Endothelial cell (in vitro differentiated cells): Measurements from ENCODE around the gene ADGRD2. TPM values are rescaled to one million over a fixed set of nuclear protein-coding genes. Genes with fewer than 3 reads are reported as not detected.

Experiments used
- DNase-seq: peaks from one replicate; pipeline ENCODE4 v3.0.0; 2021; ENCODE audit warnings: low spot score
- H3K27ac Mint-ChIP-seq: one replicate; pipeline ENCODE4 v1.8.0; 2021; ENCODE audit warnings: mixed read lengths, inconsistent platforms; ENCODE audit not compliant: unreplicated experiment
- H3K27me3 Mint-ChIP-seq: one replicate; pipeline ENCODE4 v1.8.0; 2021; ENCODE audit warnings: mild to moderate bottlenecking, moderate library complexity, mixed read lengths, inconsistent platforms; ENCODE audit not compliant: unreplicated experiment
- H3K36me3 Mint-ChIP-seq: one replicate; pipeline ENCODE4 v1.8.0; 2021; ENCODE audit warnings: mild to moderate bottlenecking, low read depth, mixed read lengths, inconsistent platforms; ENCODE audit not compliant: unreplicated experiment
- H3K4me1 Mint-ChIP-seq: one replicate; pipeline ENCODE4 v1.8.0; 2021; ENCODE audit warnings: mild to moderate bottlenecking, mixed read lengths, inconsistent platforms; ENCODE audit not compliant: unreplicated experiment
- H3K4me3 Mint-ChIP-seq: one replicate; pipeline ENCODE4 v1.8.0; 2021; ENCODE audit warnings: mild to moderate bottlenecking, mixed read lengths, inconsistent platforms; ENCODE audit not compliant: unreplicated experiment
- H3K9me3 Mint-ChIP-seq: one replicate; pipeline ENCODE4 v1.8.0; 2021; ENCODE audit warnings: mixed read lengths, inconsistent platforms; ENCODE audit not compliant: unreplicated experiment
- total RNA-seq: library from RNA; stranded (reverse); fragmentation: NEBNext Ultra II Directional; extraction: Animal tissue kit (Norgen Biotek cat#: 25700); gene quantifications from one replicate; pipeline ENCODE4 v1.2.1, GENCODE V29; 2021; ENCODE audit not compliant: unreplicated experiment
- TF ChIP-seq, protein P1 (sequence below): fragments of 200-600 bp; sonication (generic); IDR thresholded peaks from one replicate; pipeline ENCODE4 v1.5.0; 2021; ENCODE audit warnings: antibody characterized with exemption; ENCODE audit not compliant: unreplicated experiment

ADGRD2 gene
- total RNA-seq, 1 donor from 2014 or later = not detected

DNA sequence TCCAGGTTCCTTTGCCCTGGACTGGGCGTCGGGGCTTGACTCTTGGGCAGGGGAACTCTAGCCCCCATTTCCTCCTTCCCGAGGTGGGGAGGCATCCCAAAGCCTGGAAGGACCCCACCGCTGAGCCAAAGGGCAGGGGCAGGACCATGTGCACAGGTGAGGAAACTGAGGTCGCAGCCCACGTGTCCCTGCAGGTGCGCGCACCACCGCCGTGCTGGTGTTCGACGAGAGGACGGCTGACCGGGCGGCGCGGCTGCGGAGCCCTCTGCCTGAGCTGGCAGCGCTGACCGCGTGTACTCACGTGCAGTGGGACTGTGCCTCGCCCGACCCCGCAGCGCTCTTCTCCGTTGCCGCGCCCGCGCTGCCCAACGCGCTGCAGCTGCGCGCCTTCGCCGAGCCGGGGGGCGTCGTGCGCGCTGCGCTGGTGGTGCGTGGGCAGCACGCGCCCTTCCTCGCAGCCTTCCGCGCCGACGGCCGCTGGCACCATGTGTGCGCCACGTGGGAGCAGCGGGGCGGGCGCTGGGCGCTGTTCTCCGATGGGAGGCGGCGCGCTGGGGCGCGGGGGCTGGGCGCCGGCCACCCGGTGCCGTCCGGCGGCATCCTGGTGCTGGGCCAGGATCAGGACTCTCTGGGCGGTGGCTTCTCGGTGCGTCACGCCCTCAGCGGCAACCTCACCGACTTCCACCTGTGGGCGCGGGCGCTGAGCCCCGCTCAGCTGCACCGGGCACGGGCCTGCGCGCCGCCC lies 2.8 kb downstream of the ADGRD2 start:
- Mint-ChIP-seq H3K27me3 (peaks cover 13% of the 10 kb centered on the region), H3K9me3 (no peaks in the 10 kb centered on the region), H3K36me3 (no peaks in the 10 kb centered on the region), H3K27ac (no peak overlapping the region), H3K4me1 (peaks cover 8% of the 10 kb centered on the region), H3K4me3 (no peak overlapping the region)
- DNase-seq = no peak
- TF ChIP-seq, protein P1, sequence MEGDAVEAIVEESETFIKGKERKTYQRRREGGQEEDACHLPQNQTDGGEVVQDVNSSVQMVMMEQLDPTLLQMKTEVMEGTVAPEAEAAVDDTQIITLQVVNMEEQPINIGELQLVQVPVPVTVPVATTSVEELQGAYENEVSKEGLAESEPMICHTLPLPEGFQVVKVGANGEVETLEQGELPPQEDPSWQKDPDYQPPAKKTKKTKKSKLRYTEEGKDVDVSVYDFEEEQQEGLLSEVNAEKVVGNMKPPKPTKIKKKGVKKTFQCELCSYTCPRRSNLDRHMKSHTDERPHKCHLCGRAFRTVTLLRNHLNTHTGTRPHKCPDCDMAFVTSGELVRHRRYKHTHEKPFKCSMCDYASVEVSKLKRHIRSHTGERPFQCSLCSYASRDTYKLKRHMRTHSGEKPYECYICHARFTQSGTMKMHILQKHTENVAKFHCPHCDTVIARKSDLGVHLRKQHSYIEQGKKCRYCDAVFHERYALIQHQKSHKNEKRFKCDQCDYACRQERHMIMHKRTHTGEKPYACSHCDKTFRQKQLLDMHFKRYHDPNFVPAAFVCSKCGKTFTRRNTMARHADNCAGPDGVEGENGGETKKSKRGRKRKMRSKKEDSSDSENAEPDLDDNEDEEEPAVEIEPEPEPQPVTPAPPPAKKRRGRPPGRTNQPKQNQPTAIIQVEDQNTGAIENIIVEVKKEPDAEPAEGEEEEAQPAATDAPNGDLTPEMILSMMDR = no peak

DNA sequence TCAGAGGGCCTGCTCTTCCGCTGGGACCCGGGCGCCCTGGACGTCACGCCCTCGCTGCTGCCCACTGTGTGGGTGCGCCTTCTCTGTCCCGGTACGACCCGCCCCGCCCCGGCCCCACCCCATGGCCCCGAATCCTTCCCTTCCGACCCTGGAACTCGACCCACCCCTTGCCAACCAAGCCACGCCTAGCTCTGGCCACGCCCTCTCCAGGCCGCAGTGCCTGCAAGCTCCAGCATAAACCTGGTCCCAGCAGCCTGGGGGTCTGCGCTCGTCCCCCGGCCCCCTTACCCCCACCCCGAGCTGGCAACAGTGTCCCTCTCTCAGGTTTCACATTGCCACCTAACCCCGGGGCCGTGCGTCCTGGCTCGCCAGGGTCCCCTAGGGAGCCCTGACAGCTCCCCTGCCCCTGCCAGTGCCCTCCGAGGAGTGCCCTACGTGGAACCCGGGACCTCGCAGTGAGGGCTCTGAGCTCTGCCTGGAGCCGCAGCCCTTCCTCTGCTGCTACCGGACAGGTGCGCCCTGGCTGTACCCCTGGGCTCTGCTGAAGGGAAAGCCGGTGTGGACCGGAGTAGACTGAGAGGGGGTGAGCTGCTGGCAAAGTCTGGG lies 3.4 kb downstream of the ADGRD2 start:
- Mint-ChIP-seq H3K27me3 (peaks cover 13% of the 10 kb centered on the region), H3K9me3 (no peaks in the 10 kb centered on the region), H3K4me3 (no peak overlapping the region), H3K27ac (no peak overlapping the region), H3K4me1 (peaks cover 8% of the 10 kb centered on the region), H3K36me3 (no peaks in the 10 kb centered on the region)
- no peak for DNase-seq
- TF ChIP-seq, protein P1 = no peak

DNA sequence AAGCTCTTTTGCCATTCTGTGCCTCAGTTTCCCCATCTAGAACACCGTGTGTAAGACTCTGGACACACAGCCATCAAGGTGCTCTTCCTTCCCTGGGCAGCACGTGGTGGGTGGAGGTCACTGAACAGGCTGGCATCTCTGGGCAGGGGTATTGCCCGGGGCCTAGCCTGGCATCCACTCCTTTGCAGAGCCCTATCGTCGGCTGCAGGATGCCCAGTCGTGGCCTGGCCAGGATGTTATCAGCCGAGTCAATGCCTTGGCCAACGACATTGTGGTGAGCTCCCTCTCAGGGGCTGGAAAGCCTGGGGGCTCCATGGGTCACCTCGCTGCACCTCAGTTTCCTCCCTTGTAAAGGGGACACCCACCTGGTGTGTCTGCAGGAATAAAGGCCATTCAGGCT lies 4.0 kb downstream of the ADGRD2 start:
- DNase-seq = no peak
- no peak overlapping the region for H3K4me3 Mint-ChIP-seq
- TF ChIP-seq, protein P1 = no peak
- H3K27ac Mint-ChIP-seq = no peak overlapping the region
- peaks cover 8% of the 10 kb centered on the region for H3K4me1 Mint-ChIP-seq
- peaks cover 13% of the 10 kb centered on the region for H3K27me3 Mint-ChIP-seq
- H3K9me3 Mint-ChIP-seq = no peaks in the 10 kb centered on the region
- H3K36me3 Mint-ChIP-seq = no peaks in the 10 kb centered on the region

DNA sequence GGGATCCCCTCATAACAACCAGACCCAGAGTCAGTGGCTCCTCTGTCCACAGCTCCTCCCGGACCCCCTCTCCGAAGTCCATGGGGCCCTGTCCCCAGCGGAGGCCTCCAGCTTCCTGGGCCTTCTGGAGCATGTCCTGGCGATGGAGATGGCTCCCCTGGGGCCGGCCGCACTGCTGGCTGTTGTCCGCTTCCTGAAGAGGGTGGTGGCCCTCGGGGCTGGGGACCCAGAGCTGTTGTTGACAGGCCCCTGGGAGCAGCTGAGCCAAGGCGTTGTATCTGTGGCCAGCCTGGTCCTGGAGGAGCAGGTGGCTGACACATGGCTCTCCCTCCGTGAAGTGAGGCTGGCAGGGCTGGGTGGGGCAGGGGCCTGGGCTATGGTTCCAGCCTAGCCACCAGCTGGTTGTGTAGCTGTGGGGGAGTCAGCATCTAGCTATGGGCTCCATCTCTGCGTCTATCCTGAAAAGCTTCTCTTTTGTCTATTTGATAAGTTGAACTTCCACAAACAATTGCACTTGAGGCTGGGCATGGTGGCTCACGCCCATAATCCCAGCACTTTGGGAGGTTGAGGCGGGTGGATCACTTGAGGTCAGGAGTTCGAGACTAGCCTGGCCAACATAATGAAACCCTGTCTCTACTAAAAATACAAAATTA lies 4.7 kb downstream of the ADGRD2 start:
- peaks cover 8% of the 10 kb centered on the region for H3K4me1 Mint-ChIP-seq
- no peaks in the 10 kb centered on the region for H3K9me3 Mint-ChIP-seq
- no peak for DNase-seq
- TF ChIP-seq, protein P1 = no peak
- H3K36me3 Mint-ChIP-seq = no peaks in the 10 kb centered on the region
- no peak overlapping the region for H3K4me3 Mint-ChIP-seq
- H3K27me3 Mint-ChIP-seq = peaks cover 10% of the 10 kb centered on the region
- no peak overlapping the region for H3K27ac Mint-ChIP-seq

DNA sequence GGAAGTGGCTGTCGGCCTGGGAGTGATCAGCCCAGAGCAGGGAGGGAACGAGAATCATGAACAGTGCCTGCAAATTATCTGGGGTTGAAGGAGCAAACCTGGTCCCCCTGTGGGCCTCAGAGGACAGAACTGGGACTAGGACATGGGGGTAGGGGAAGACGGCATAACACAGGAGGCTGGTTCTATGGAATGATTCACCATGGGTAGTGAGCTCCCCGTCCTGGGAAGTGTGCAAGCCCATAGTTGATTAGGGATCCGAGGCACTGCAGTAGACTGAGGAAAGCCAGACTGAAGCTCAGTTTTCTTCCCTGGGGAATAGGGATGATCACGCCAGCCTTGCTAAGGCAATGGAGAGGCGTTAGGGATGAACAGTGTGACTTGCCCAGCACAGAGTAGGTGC lies 5.6 kb downstream of the ADGRD2 start:
- Mint-ChIP-seq H3K27me3 (peaks cover 7% of the 10 kb centered on the region), H3K4me3 (no peak overlapping the region), H3K27ac (no peak overlapping the region), H3K9me3 (no peaks in the 10 kb centered on the region), H3K4me1 (peaks cover 4% of the 10 kb centered on the region), H3K36me3 (no peaks in the 10 kb centered on the region)
- DNase-seq = no peak
- TF ChIP-seq, protein P1 = no peak
